ENCODE measurements around the gene ABCC3. TPM values are rescaled to one million over a fixed set of nuclear protein-coding genes. Genes with fewer than 3 reads are reported as not detected.

The ABCC3 gene
- total RNA-seq, 1 experiment from 2014 or later = not detected

DNA sequence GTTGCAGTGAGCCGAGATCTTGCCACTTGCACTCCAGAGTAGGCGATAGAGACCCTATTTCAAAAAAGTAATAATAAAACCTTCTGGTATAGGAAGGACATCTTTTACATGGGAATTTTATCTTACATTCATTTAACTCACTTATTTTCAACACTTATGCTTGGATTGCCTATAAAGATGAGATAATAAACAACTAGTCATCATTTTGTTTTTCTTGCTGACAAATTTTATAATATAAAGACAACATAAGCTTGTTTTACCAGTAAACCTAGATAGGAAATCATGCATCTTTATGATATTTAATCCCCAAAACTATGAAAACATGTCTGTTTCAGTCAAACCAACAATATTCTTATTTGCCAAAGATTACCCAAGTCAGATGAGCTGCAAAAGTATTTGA, 17.0 kb downstream of the ABCC3 start:
- Histone ChIP-seq H3K27ac (ENCODE audit: low read length) (no peak overlapping the region), H4K20me1 (ENCODE audit: insufficient read depth, low read depth, low read length) (no peaks in the 10 kb centered on the region), H3K27me3 (ENCODE audit: low read length) (no peaks in the 10 kb centered on the region), H3K9me3 (ENCODE audit: low read length) (no peaks in the 10 kb centered on the region), H3K4me3 (ENCODE audit: low read length) (no peak overlapping the region), H3K79me2 (ENCODE audit: low read length) (no peaks in the 10 kb centered on the region), H3K4me2 (ENCODE audit: low read depth, low read length, poor library complexity, severe bottlenecking) (no peak overlapping the region), H3K36me3 (ENCODE audit: insufficient read depth, low read length) (no peaks in the 10 kb centered on the region), H3K9ac (ENCODE audit: low read length) (no peak overlapping the region), H3K4me1 (ENCODE audit: low read length) (0 out of 2 replicates have a peak, but pooled peaks cover 3% of the 10 kb centered on the region), H2AFZ (ENCODE audit: low read length) (no peak overlapping the region), H3K9me2 (replicated peaks; ENCODE audit: insufficient read depth, low read length) (no peaks in the 10 kb centered on the region)
- no peak for DNase-seq

DNA sequence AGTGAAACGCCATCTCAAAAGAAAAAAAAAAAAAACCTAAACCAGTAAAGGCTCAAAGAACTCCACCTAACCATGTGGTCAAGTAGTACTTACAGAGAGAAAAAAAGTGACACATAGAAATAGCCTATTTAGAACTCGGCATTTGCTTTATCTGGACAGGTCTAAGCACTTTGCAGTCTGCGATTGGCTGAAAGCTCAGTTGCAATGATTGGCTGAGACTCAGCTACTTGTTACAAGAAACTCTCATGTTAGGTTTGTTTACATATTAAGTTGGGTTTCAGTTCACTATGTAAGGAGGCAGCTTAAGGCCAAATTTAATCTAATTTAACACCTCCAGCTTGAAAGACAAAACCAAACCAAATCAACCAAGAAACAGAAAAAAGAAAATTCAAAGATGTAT, 19.1 kb downstream of the ABCC3 start:
- no peak overlapping the region for H3K4me2 ChIP-seq (ENCODE audit: low read depth, low read length, poor library complexity, severe bottlenecking)
- no peak overlapping the region for H3K9ac ChIP-seq (ENCODE audit: low read length)
- no peaks in the 10 kb centered on the region for H3K9me3 ChIP-seq (ENCODE audit: low read length)
- H3K27me3 ChIP-seq (ENCODE audit: low read length) = no peaks in the 10 kb centered on the region
- no peak overlapping the region for H3K4me3 ChIP-seq (ENCODE audit: low read length)
- no peak overlapping the region for H3K27ac ChIP-seq (ENCODE audit: low read length)
- peak; percentile 64 for DNase-seq
- no peaks in the 10 kb centered on the region for H3K9me2 ChIP-seq (replicated peaks; ENCODE audit: insufficient read depth, low read length)
- no peaks in the 10 kb centered on the region for H4K20me1 ChIP-seq (ENCODE audit: insufficient read depth, low read depth, low read length)
- no peak overlapping the region for H2AFZ ChIP-seq (ENCODE audit: low read length)
- no peaks in the 10 kb centered on the region for H3K79me2 ChIP-seq (ENCODE audit: low read length)
- no peaks in the 10 kb centered on the region for H3K36me3 ChIP-seq (ENCODE audit: insufficient read depth, low read length)
- 0 out of 2 replicates have a peak, but pooled peaks cover 3% of the 10 kb centered on the region for H3K4me1 ChIP-seq (ENCODE audit: low read length)

DNA sequence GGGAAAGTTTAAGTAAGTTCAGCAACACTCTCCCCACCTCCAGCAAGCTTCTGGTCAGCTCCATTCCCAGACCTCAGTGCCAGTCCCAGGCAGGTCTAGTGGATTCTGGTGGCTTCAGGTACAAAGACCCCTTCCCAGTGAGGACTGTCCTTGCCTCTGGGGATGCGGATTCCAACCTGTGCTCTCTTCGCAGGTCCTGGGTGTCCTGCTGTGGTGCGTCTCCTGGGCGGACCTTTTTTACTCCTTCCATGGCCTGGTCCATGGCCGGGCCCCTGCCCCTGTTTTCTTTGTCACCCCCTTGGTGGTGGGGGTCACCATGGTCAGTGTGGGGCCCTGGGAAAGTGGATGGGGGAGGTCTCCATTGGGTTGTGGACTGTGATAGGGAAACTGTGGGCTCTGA, 21.8 kb downstream of the ABCC3 start:
- no peak overlapping the region for H2AFZ ChIP-seq (ENCODE audit: low read length)
- no peaks in the 10 kb centered on the region for H3K9me3 ChIP-seq (ENCODE audit: low read length)
- no peaks in the 10 kb centered on the region for H4K20me1 ChIP-seq (ENCODE audit: insufficient read depth, low read depth, low read length)
- H3K79me2 ChIP-seq (ENCODE audit: low read length) = no peaks in the 10 kb centered on the region
- H3K4me2 ChIP-seq (ENCODE audit: low read depth, low read length, poor library complexity, severe bottlenecking) = no peak overlapping the region
- H3K4me3 ChIP-seq (ENCODE audit: low read length) = no peak overlapping the region
- 0 out of 2 replicates have a peak, but pooled peaks cover 3% of the 10 kb centered on the region for H3K4me1 ChIP-seq (ENCODE audit: low read length)
- no peak for DNase-seq
- no peaks in the 10 kb centered on the region for H3K36me3 ChIP-seq (ENCODE audit: insufficient read depth, low read length)
- no peak overlapping the region for H3K27ac ChIP-seq (ENCODE audit: low read length)
- no peaks in the 10 kb centered on the region for H3K27me3 ChIP-seq (ENCODE audit: low read length)
- no peaks in the 10 kb centered on the region for H3K9me2 ChIP-seq (replicated peaks; ENCODE audit: insufficient read depth, low read length)
- H3K9ac ChIP-seq (ENCODE audit: low read length) = no peak overlapping the region

DNA sequence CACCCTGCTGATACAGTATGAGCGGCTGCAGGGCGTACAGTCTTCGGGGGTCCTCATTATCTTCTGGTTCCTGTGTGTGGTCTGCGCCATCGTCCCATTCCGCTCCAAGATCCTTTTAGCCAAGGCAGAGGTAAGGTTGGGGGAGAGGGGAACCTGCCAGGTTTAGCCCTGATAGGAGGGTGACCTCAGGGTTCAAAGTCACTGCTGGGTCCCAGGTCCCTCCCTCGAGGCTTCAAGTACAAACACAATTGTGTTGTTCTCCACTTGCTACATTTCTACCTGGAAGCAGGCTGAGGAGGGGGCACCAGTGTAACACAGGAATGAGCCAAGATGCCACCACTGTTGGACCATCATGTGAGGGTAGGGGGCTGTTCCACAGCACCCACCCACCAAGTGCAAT, 22.4 kb downstream of the ABCC3 start:
- Histone ChIP-seq H3K9ac (ENCODE audit: low read length) (no peak overlapping the region), H3K4me2 (ENCODE audit: low read depth, low read length, poor library complexity, severe bottlenecking) (no peak overlapping the region), H3K79me2 (ENCODE audit: low read length) (no peaks in the 10 kb centered on the region), H3K9me3 (ENCODE audit: low read length) (no peaks in the 10 kb centered on the region), H4K20me1 (ENCODE audit: insufficient read depth, low read depth, low read length) (no peaks in the 10 kb centered on the region), H3K4me3 (ENCODE audit: low read length) (no peak overlapping the region), H3K4me1 (ENCODE audit: low read length) (0 out of 2 replicates have a peak, but pooled peaks cover 3% of the 10 kb centered on the region), H3K27me3 (ENCODE audit: low read length) (no peaks in the 10 kb centered on the region), H3K27ac (ENCODE audit: low read length) (no peak overlapping the region), H3K9me2 (replicated peaks; ENCODE audit: insufficient read depth, low read length) (no peaks in the 10 kb centered on the region), H3K36me3 (ENCODE audit: insufficient read depth, low read length) (no peaks in the 10 kb centered on the region), H2AFZ (ENCODE audit: low read length) (no peak overlapping the region)
- DNase-seq = no peak

DNA sequence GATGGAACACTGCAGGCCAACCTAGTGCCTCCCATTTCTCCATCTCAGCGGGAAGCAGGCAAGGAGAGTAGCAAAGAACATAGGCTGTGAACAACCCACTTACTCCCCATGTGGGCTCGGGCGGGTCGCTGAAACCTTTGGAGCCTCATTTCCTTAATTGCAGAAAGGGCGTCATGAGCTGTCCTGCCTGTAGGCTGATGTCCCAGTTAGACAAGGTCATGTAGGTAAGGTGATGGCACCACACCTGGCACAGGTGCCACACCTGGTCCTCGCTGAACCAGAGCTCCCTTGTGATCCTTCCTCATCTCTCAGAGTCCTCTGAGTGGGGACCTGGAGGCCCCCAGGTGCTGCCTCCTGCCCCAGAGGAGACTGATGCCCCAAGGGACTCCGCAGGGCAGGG, 22.9 kb downstream of the ABCC3 start:
- no peak overlapping the region for H3K9ac ChIP-seq (ENCODE audit: low read length)
- H3K4me1 ChIP-seq (ENCODE audit: low read length) = 0 out of 2 replicates have a peak, but pooled peaks cover 3% of the 10 kb centered on the region
- H3K27me3 ChIP-seq (ENCODE audit: low read length) = no peaks in the 10 kb centered on the region
- H2AFZ ChIP-seq (ENCODE audit: low read length) = no peak overlapping the region
- H3K4me3 ChIP-seq (ENCODE audit: low read length) = no peak overlapping the region
- DNase-seq = no peak
- no peaks in the 10 kb centered on the region for H4K20me1 ChIP-seq (ENCODE audit: insufficient read depth, low read depth, low read length)
- H3K79me2 ChIP-seq (ENCODE audit: low read length) = no peaks in the 10 kb centered on the region
- H3K9me3 ChIP-seq (ENCODE audit: low read length) = no peaks in the 10 kb centered on the region
- no peaks in the 10 kb centered on the region for H3K9me2 ChIP-seq (replicated peaks; ENCODE audit: insufficient read depth, low read length)
- no peak overlapping the region for H3K4me2 ChIP-seq (ENCODE audit: low read depth, low read length, poor library complexity, severe bottlenecking)
- H3K27ac ChIP-seq (ENCODE audit: low read length) = no peak overlapping the region
- H3K36me3 ChIP-seq (ENCODE audit: insufficient read depth, low read length) = no peaks in the 10 kb centered on the region

DNA sequence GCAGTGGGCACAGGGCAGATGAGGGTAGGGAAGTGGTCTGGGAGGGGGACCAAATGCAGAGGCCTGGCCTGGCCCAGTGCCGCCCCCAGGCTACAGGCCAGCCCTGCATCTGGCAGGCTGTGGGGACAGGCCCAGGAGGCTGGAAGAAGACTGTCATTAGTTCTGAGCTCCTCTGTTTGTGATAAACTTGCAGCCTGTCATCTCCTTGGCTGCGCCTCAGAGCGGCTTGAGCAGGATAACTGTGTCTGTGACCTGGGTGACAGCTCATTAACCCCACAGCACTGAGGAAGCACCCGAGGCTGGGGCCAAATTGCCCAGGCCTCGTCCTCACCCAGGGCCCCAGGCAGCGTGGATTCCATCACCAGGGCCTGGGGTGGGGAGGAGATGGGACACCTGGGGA, 23.9 kb downstream of the ABCC3 start:
- no peaks in the 10 kb centered on the region for H3K79me2 ChIP-seq (ENCODE audit: low read length)
- no peaks in the 10 kb centered on the region for H3K27me3 ChIP-seq (ENCODE audit: low read length)
- 0 out of 2 replicates have a peak, but pooled peaks cover 3% of the 10 kb centered on the region for H3K4me1 ChIP-seq (ENCODE audit: low read length)
- H3K9ac ChIP-seq (ENCODE audit: low read length) = no peak overlapping the region
- no peaks in the 10 kb centered on the region for H3K36me3 ChIP-seq (ENCODE audit: insufficient read depth, low read length)
- DNase-seq = no peak
- H3K4me2 ChIP-seq (ENCODE audit: low read depth, low read length, poor library complexity, severe bottlenecking) = no peak overlapping the region
- H4K20me1 ChIP-seq (ENCODE audit: insufficient read depth, low read depth, low read length) = no peaks in the 10 kb centered on the region
- no peak overlapping the region for H3K4me3 ChIP-seq (ENCODE audit: low read length)
- no peak overlapping the region for H2AFZ ChIP-seq (ENCODE audit: low read length)
- no peaks in the 10 kb centered on the region for H3K9me3 ChIP-seq (ENCODE audit: low read length)
- H3K9me2 ChIP-seq (replicated peaks; ENCODE audit: insufficient read depth, low read length) = no peaks in the 10 kb centered on the region
- H3K27ac ChIP-seq (ENCODE audit: low read length) = no peak overlapping the region

DNA sequence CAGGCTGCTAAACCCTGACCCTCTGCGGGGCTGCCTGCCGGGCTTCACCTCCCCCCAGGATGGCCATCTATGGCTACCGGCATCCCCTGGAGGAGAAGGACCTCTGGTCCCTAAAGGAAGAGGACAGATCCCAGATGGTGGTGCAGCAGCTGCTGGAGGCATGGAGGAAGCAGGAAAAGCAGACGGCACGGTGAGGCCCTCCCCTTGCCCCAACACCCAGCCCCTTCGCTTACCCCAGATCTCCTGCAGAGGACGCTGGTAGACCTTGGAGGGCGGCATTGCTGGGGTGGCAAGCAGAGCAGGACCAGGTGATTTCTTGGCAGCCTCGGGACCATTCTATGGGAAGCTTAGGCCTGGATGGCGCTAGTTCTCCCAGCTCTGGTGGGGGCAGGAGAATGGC, 24.5 kb downstream of the ABCC3 start:
- H3K9ac ChIP-seq (ENCODE audit: low read length) = no peak overlapping the region

DNA sequence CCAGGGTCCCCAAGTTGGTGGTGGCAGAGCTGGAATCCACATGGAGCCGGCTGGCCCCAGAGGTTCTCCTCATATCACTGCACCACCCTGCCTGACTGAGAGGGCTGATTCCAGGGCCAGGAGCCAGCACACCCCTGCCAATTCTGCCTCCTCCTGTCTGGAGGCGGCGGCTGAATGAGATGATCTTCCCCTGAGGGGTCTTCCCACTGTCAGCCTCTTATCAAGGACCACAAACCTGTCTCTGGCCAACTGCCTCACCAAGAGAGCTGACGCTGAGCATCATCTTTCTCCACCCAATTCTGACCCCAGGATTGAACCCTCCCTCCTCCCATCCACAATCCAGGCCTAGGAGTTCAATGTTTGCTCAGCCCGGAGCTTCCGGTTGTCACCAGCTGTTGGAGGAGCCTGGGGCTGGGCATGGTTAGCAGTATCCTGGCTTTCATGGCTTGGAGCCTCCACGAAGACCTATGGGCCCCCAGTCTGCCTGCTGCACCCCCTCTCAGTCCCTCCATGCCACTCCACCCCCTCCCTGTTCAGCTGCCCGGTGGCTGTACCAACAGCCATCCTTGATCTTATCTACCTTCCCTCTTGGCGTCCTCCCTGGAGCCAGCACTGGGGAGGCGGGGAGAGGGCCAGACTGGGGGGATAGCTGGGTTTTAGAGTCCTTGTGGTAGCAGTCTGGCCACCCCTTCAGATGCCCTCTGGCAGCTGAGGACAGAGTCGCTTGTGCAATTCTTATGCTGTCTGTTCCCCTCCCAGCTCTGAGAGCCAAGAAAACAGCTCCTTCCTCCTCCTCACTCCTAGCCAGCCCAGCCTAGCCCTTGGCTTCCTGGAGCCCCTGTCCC, 25.6 kb downstream of the ABCC3 start:
- H4K20me1 ChIP-seq (ENCODE audit: insufficient read depth, low read depth, low read length) = no peaks in the 10 kb centered on the region
- no peak overlapping the region for H3K4me3 ChIP-seq (ENCODE audit: low read length)
- H3K4me2 ChIP-seq (ENCODE audit: low read depth, low read length, poor library complexity, severe bottlenecking) = no peak overlapping the region
- no peaks in the 10 kb centered on the region for H3K4me1 ChIP-seq (ENCODE audit: low read length)
- H3K9ac ChIP-seq (ENCODE audit: low read length) = no peak overlapping the region
- H3K27ac ChIP-seq (ENCODE audit: low read length) = no peak overlapping the region
- no peak overlapping the region for H2AFZ ChIP-seq (ENCODE audit: low read length)
- no peaks in the 10 kb centered on the region for H3K36me3 ChIP-seq (ENCODE audit: insufficient read depth, low read length)
- H3K9me3 ChIP-seq (ENCODE audit: low read length) = no peaks in the 10 kb centered on the region
- H3K27me3 ChIP-seq (ENCODE audit: low read length) = no peaks in the 10 kb centered on the region
- no peak for DNase-seq
- H3K79me2 ChIP-seq (ENCODE audit: low read length) = no peaks in the 10 kb centered on the region
- H3K9me2 ChIP-seq (replicated peaks; ENCODE audit: insufficient read depth, low read length) = no peaks in the 10 kb centered on the region

More for the DNA sequence above, 24.5 kb downstream of the ABCC3 start:
- no peaks in the 10 kb centered on the region for H4K20me1 ChIP-seq (ENCODE audit: insufficient read depth, low read depth, low read length)
- no peaks in the 10 kb centered on the region for H3K9me3 ChIP-seq (ENCODE audit: low read length)
- no peaks in the 10 kb centered on the region for H3K4me1 ChIP-seq (ENCODE audit: low read length)
- no peak overlapping the region for H3K4me2 ChIP-seq (ENCODE audit: low read depth, low read length, poor library complexity, severe bottlenecking)
- no peaks in the 10 kb centered on the region for H3K27me3 ChIP-seq (ENCODE audit: low read length)
- no peak overlapping the region for H3K27ac ChIP-seq (ENCODE audit: low read length)
- peak; percentile 51 for DNase-seq
- H3K36me3 ChIP-seq (ENCODE audit: insufficient read depth, low read length) = no peaks in the 10 kb centered on the region
- H2AFZ ChIP-seq (ENCODE audit: low read length) = no peak overlapping the region
- H3K79me2 ChIP-seq (ENCODE audit: low read length) = no peaks in the 10 kb centered on the region
- H3K4me3 ChIP-seq (ENCODE audit: low read length) = no peak overlapping the region
- H3K9me2 ChIP-seq (replicated peaks; ENCODE audit: insufficient read depth, low read length) = no peaks in the 10 kb centered on the region
